GM23248 (cell line): ENCODE results near the gene MZT2A. TPM values are rescaled to one million over a fixed set of nuclear protein-coding genes. Genes with fewer than 3 reads are reported as not detected.
"Not testable (repeated sequence)": the region's sequence is repeated elsewhere in the genome, so short reads cannot be mapped to it uniquely, and the experiment has no call there.

Source experiments
- DNase-seq: peaks from one replicate; pipeline ENCODE4 v3.0.0-alpha.2; 2015
- H2AFZ ChIP-seq: fragments of 200-600 bp; sonication (generic); 2 replicates; pipeline ENCODE4 v1.6.1; 2016; ENCODE audit warnings: antibody characterized with exemption
- H3F3A ChIP-seq: fragments of 200-600 bp; sonication (generic); 2 replicates; pipeline ENCODE4 v1.6.1; 2016; ENCODE audit warnings: mild to moderate bottlenecking, antibody characterized with exemption, mixed run types; ENCODE audit not compliant: insufficient read depth
- H3K27ac ChIP-seq: fragments of 200-600 bp; sonication (generic); 2 replicates; pipeline ENCODE4 v1.5.1; 2016; ENCODE audit warnings: mild to moderate bottlenecking
- H3K27me3 ChIP-seq: fragments of 200-600 bp; sonication (generic); replicated peaks from 2 replicates; pipeline ENCODE4 v1.6.1; 2016; ENCODE audit warnings: mild to moderate bottlenecking; ENCODE audit not compliant: insufficient read depth
- H3K36me3 ChIP-seq: fragments of 200-600 bp; sonication (generic); 2 replicates; pipeline ENCODE4 v1.6.1; 2016; ENCODE audit warnings: low read depth, mild to moderate bottlenecking
- H3K4me1 ChIP-seq: fragments of 200-600 bp; sonication (generic); 2 replicates; pipeline ENCODE4 v1.6.1; 2016; ENCODE audit warnings: mild to moderate bottlenecking; ENCODE audit not compliant: insufficient read depth
- H3K4me2 ChIP-seq: fragments of 200-600 bp; sonication (generic); one replicate; pipeline ENCODE4 v1.6.1; 2016; ENCODE audit warnings: mild to moderate bottlenecking; ENCODE audit not compliant: unreplicated experiment
- H3K4me3 ChIP-seq: fragments of 200-600 bp; sonication (generic); 2 replicates; pipeline ENCODE4 v1.5.1; 2016; ENCODE audit warnings: mild to moderate bottlenecking
- H3K79me2 ChIP-seq: fragments of 200-600 bp; sonication (generic); 2 replicates; pipeline ENCODE4 v1.6.1; 2016; ENCODE audit warnings: mild to moderate bottlenecking; ENCODE audit not compliant: insufficient read depth
- H3K9ac ChIP-seq: fragments of 200-600 bp; sonication (generic); 2 replicates; pipeline ENCODE4 v1.6.1; 2016; ENCODE audit warnings: mild to moderate bottlenecking
- H3K9me2 ChIP-seq: fragments of 200-600 bp; sonication (generic); 2 replicates; pipeline ENCODE4 v1.6.1; 2016; ENCODE audit warnings: mixed run types, mild to moderate bottlenecking, moderate library complexity; ENCODE audit not compliant: insufficient read depth
- H3K9me3 ChIP-seq: fragments of 200-600 bp; sonication (generic); one replicate; pipeline ENCODE4 v1.6.1; 2017; ENCODE audit warnings: low read depth
- H4K20me1 ChIP-seq: fragments of 200-600 bp; sonication (generic); 2 replicates; pipeline ENCODE4 v1.6.0; 2016; ENCODE audit not compliant: insufficient read depth
- WGBS, 2 experiments: methylation state at CpG; one replicate each; pipeline ENCODE4 v1.1.6; 2015 to 2017; ENCODE audit warnings: low lambda C conversion rate in 2 of 2, low coverage in 1 of 2; ENCODE audit errors: missing lambda C conversion rate in 2 of 2; 5-methylcytosine and 5-hydroxymethylcytosine counted together
- in situ Hi-C: fragments of 300-500 bp; cut with MboI; formaldehyde crosslinking; loops from 2 replicates; pipeline ENCODE4 v1.15.0; 2020
- polyA plus RNA-seq: library from polyadenylated mRNA; unstranded; fragments of >200 nt; fragmentation: Nextera tagmentation; extraction: Ambion mirVana; gene quantifications from 2 replicates; pipeline ENCODE4 v1.2.1, GENCODE V29; 2016
- total RNA-seq: library from RNA; depleted of rRNA; stranded (reverse); fragments of >200 nt; shearing (Covaris generic); gene quantifications from 2 replicates; pipeline ENCODE4 v1.2.3, GENCODE V29; 2014

The MZT2A gene
- total and polyA plus RNA-seq, 2 experiments from 2014 or later, result 41.4 to 88.8 TPM

DNA sequence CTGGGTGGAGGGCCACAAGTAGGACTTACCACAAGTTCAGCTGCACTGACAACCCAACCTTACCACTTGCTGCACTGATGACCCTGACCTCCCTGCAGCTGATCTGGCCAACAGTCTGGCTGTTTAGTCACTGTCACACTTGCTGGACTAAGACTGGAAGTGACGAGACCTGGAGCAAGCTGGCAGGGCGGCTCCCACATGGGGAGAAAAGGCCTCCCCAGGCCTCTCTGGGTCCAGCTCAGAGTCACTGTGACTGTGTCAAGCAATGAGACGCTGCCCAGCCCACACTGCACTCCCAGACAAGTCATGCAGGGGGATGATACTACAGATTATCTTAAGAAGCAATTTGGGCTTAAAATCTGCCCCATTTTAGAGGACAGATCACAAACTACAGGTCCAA, 21.3 kb downstream of the MZT2A start:
- not testable (repeated sequence) for H3K9me2 ChIP-seq, DNase-seq, H3K4me2 ChIP-seq, H4K20me1 ChIP-seq, H3K27me3 ChIP-seq, H3F3A ChIP-seq, H3K79me2 ChIP-seq, H3K4me1 ChIP-seq, H3K4me3 ChIP-seq, H3K27ac ChIP-seq, H3K9ac ChIP-seq, H3K9me3 ChIP-seq, H3K36me3 ChIP-seq, H2AFZ ChIP-seq
- in situ Hi-C loops, result loop anchor here (25.0 kb wide), 1 partner anchor 1259 kb away; no protein-coding TSS in a partner anchor
- WGBS, 2 experiments, result 87 to 100% methylated on average over 1 to 3 of the region's 3 CpGs

DNA sequence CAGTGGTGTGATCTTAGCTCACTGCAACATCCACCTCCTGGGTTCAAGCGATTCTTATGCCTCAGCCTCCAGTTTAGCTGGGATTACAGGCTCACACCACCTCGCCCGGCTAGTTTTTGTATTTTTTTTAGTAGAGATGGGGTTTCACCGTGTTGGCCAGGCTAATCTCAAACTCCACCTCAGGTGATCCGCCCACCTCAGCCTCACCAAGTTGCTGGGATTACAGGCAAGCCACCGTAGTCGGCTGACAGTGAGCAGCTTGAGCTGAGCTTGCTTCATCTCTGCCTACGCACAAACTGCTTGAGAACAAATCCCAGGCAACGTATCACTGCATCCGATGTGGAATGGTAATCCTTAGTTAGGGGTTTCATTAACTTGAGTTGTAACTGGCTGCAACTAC, 24.5 kb downstream of the MZT2A start:
- DNase-seq, H3K9ac ChIP-seq, H3K9me3 ChIP-seq, H3K36me3 ChIP-seq, H3K4me1 ChIP-seq, H3F3A ChIP-seq, H4K20me1 ChIP-seq, H2AFZ ChIP-seq, H3K4me2 ChIP-seq, H3K27me3 ChIP-seq, H3K27ac ChIP-seq, H3K4me3 ChIP-seq, H3K79me2 ChIP-seq, H3K9me2 ChIP-seq: not testable (repeated sequence)
- in situ Hi-C loops, result loop anchor here (25.0 kb wide), 1 partner anchor 1255 kb away; no protein-coding TSS in a partner anchor
- 92 to 93% methylated on average over 10 of the region's 10 CpGs for WGBS, 2 experiments

DNA sequence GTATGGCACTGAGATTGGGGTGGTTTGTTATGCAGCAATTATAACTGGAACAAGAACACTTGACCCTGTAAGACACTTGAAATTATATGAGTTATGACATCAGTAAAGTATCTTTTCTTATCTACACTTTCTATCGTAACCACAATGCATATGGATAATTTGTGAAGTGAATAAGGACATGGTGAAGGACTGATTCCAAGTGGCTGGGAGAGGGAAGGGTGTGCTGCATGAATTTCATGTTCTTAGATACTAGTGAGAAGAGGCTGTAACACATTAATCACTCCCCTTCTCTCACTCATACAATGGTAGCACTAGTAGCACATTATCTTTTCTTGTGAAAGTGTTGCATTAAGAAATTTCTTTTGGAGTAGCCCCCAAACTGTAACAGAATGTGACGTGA, 37.3 kb downstream of the MZT2A start:
- WGBS, 2 experiments, result 57 to 60% methylated on average over 1 of the region's 2 CpGs
- not testable (repeated sequence) for H3K27ac ChIP-seq, H4K20me1 ChIP-seq, H3K4me3 ChIP-seq, H3K36me3 ChIP-seq, DNase-seq, H3K9ac ChIP-seq, H3K27me3 ChIP-seq, H3F3A ChIP-seq, H2AFZ ChIP-seq, H3K4me2 ChIP-seq, H3K9me2 ChIP-seq, H3K4me1 ChIP-seq, H3K9me3 ChIP-seq, H3K79me2 ChIP-seq
- in situ Hi-C loops, result loop anchor here (25.0 kb wide), 1 partner anchor 1243 kb away; no protein-coding TSS in a partner anchor

DNA sequence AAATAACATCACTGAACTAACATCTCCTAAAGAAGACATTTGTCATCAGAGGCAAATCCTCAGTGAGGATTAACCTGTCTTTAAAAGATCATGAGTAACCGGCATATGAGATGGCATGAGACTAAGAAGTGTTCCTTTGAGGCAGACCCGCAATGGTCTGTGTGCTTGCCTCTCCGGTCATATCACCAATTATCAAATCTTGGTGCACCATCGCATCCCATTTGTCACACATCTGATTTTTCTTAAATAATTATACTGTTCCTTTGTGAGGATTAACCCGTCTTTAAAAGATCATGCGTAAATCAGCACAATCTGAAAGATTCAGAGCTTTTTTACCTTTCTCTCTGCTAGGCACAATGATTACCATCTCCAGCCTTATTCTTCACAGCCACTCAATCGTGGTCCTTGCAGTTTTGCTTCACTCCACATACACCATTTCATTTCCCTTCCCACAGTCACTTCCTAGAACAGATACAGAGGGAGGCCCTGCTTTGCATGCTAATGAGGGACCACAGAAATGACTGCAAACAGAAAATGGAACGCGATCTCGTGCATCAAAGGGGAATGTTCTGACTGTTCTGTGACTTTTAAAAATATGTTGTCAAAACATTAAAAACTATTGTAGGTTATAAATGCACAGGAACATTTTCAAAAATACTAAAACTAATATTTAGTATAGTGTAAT, 40.8 kb downstream of the MZT2A start:
- in situ Hi-C loops, result loop anchor here (25.0 kb wide), 1 partner anchor 1239 kb away; no protein-coding TSS in a partner anchor
- H3K4me2 ChIP-seq, H3K27ac ChIP-seq, H3K4me3 ChIP-seq, H3K79me2 ChIP-seq, H3K9me3 ChIP-seq, H3K9ac ChIP-seq, H4K20me1 ChIP-seq, H3K27me3 ChIP-seq, H3K36me3 ChIP-seq, H2AFZ ChIP-seq, DNase-seq, H3K9me2 ChIP-seq, H3K4me1 ChIP-seq, H3F3A ChIP-seq: not testable (repeated sequence)
- 34 to 38% methylated on average over 10 of the region's 10 CpGs for WGBS, 2 experiments

DNA sequence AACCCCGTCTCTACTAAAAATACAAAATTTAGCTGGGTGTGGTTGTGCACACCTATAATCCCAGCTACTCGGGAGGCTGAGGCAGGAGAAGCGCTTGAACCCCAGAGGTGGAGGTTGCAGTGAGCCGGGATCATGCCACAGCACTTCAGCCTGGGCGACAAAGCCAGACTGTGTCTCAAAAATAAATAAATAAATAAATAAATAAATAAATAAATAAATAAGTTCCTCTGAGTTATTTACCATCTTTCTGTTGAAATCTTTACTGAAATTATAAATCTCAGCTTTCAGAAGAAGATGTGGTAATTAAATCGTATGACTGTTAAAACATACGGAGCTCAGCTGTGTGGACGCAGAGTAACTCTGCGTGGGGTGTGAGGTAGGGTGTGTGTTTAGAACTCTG, 44.2 kb downstream of the MZT2A start:
- H3K36me3 ChIP-seq, H3K4me3 ChIP-seq, H3K4me2 ChIP-seq, H3F3A ChIP-seq, H3K9ac ChIP-seq, H3K9me3 ChIP-seq, H2AFZ ChIP-seq, in situ Hi-C loops, H3K4me1 ChIP-seq, H3K27me3 ChIP-seq, H3K9me2 ChIP-seq, DNase-seq, H3K79me2 ChIP-seq, H4K20me1 ChIP-seq, H3K27ac ChIP-seq: not testable (repeated sequence)
- 19 to 30% methylated on average over 2 to 3 of the region's 9 CpGs for WGBS, 2 experiments
